NCI-H187 treated with DMSO at 0.1 percent for 48 hours (cell line): ENCODE measurements around the gene CTDSPL.
"Not testable (repeated sequence)": the region's sequence is repeated elsewhere in the genome, so short reads cannot be mapped to it uniquely, and the experiment has no call there.

Source experiments
- DNase-seq: peaks from one replicate; lab custom pipeline; 2025; lab: John Stamatoyannopoulos, UW

Gene CTDSPL

GRCh38 chr3:38019658-38020341 lies 158.1 kb downstream of the CTDSPL start:
- no peak for DNase-seq

- no peak for DNase-seq
Observed at GRCh38 chr3:38020342-38020726, 158.7 kb downstream of the CTDSPL start.

DNA sequence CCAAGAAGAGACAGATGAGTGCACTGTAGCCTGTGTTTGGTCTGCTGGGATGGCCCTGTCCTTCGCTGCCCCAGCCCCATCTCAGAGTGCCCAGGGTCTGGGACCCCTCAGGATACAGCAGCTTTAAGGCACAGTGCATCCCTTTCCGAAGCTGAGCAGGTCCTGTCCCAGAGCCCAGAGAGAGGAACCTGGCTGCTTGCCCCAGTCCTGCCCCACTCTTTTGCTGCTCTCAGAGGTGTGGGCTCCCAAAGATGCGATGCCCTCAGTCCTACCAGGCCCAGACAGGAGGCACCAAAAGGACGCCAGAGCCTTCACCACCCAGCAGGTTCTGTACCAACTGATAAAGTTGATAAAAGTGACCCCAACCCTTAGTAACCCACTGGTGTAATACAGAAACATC lies 159.5 kb downstream of the CTDSPL start:
- no peak for DNase-seq

GRCh38 chr3:38022301-38022700 lies 160.6 kb downstream of the CTDSPL start:
- DNase-seq, result no peak

DNA sequence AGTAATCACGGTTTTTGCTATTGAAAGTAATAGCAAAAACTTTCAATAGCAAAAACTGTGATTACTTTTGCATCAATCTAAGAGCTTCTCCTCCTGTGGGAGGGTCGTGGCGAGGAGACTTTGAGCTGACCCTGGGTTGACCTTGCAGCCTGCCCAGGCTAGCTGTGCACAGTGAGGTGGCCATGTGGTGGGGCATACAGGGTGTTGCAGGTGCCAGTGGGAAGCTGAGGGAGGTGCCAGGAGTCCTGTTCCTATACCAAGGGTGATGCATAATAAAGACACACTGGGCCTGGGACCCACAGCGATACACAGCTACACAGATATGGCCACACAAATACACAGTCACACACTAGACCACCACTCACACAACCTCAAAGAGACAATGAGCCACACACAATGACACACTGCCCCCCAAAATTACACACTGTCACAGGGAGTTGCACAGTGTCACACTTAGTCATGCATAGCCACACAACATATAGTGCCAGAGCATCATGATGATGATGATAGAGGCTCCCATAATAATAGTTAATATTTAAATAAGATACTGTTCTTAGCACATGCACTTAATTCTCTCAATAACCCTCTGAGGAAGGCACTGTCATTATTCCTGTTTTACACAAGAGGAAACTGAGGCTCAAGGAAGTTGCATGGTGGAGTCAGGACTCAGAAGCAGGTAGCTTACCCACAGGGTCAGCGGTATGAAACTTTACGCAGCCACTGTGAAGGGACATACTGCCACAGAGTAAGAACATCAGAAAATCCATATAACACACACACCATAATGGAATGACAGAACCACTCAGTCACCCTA lies 161.4 kb downstream of the CTDSPL start:
- DNase-seq, result no peak

DNA sequence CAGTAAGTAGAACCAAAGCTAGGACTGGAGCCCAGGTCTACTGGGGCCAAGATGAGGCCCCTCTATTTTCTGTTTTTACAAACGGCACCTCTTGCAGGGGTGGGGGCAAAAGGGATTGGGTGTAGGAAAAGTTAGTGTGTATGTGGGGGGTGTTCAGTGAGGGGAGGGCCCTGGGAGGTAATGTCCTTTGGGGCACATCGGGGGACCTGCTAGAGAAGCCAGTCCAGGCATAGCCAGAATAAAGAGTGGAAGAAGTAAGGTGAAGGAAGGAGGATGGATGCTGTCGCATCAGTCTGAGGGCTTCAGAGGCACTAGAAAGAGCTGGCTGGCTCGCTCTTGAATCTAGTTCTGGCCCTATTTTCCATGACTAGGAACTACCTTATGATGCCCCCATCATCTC lies 165.2 kb downstream of the CTDSPL start:
- no peak for DNase-seq

GRCh38 chr3:38027466-38028465 lies 166.1 kb downstream of the CTDSPL start:
- no peak for DNase-seq

DNA sequence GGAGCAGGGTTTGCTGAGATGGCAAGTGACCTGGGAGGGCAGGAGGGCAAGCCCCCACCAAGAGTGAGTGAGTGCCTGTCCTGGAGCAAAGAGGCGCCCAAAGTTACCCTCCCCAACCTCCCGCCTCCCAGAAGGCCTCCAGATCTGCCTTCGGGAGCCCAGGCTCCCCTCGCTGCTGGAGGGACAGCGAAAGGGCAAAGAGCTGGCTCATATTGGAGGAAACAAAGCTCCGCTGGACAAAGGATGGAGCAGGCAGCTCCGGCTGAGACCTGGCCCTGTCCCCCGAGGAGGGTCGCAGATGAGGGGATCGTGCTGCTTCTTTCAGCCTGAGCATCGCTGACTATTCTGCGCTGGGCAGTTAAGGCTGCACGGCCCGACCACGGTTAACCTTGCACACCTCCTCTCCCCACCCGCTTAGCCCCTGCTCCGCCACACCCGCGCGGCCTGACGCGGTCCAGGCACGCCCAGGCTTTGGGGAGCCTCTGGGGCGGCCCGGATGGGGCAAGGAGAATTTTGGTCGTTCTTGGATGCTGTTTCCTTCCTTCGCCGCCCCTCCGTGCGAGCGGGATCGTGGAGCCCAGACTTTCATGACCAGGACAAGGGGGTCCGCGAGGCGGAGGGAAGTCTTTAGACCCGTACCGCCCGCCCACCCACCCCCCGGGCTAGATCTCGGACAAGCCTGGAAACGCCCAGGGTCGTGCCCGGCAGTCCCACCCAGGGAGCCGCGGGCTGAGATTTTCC lies 167.1 kb downstream of the CTDSPL start:
- no peak for DNase-seq

DNA sequence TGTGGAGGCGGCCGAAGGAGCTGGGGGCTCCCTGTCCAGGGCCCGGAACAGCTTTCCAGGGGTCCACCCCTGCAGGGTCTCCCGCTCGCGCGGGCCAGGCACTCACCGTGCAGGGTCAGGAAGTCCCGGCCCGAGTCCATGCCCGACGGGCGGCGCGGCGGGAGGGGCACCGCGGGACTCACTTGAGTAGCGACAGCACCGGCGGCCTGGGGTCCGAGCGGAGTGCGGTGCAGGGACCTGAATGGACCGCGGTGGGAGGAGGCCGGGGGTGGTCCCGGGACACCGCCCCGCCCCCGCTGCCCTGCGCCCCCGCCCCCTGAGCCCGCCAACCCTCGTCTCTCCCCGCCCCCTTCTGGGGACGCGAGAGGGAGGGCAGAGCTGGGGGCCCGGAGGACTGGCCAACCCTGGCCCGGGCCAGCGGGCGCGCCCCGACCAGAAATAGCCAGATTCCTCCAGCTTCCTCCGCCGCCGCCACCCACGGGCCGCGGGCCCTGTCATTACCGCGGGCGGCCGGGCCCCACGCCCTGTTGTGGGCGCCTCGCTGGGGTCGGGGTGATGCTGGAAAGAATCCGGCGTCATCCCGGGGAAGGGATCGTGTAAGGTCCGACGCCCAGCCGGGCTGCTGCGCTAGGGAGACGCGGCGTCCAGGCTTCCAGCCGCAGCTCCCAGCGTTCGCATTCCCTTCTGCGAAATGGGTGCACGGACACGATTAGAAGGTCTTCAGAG lies 167.9 kb downstream of the CTDSPL start, which contains the start of gene PLCD1:
TSS of gene PLCD1 (minus strand) at position 243 of the 726 bp plus-strand sequence. CDS start at position 140, 103 bp downstream.
- DNase-seq, result no peak

DNA sequence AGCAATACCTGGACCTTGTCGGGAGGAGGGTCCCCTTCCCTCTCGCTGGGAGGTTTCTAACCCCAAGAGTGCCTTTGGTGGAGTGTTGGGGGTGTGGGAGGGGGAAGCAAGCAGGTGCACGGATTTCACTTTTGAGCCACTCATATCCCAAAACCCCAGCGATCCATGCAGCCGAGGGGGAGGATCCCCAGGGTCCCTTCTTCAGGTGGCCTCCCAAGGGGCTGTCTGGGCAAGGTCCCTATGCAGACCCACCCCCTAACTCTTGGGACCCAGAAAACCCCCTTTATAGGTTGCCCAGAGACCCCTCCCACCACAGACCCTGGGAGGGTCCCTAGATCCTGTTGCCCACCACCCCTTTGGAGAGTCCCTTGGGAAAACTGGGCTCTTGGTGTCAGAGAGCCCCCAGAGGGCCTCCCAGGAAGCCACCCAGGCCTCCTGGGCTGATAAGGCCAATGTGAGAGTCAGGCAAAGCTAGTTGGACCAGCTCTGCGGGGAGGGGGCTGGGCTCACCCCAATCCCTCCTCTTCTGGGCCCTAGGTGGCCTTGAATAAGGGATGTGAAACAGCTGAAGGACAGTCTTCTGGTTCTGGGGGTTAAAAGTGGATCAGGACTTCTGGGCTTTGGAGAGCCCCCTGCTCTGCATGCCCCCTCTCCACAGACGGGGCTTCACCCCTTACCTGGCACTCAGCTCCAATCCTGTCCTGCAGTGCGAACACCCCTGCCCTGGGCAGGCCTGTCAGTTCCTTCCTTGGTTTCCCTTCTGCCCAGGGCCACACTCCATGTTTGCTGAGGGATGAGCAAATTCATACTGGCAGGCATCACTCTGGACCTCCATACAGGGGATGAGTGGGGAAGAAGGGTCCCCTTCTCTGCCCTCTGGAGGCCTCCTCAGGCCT lies 168.7 kb downstream of the CTDSPL start:
- DNase-seq, result no peak

GRCh38 chr3:38031022-38031994 lies 169.6 kb downstream of the CTDSPL start:
- no peak for DNase-seq

DNA sequence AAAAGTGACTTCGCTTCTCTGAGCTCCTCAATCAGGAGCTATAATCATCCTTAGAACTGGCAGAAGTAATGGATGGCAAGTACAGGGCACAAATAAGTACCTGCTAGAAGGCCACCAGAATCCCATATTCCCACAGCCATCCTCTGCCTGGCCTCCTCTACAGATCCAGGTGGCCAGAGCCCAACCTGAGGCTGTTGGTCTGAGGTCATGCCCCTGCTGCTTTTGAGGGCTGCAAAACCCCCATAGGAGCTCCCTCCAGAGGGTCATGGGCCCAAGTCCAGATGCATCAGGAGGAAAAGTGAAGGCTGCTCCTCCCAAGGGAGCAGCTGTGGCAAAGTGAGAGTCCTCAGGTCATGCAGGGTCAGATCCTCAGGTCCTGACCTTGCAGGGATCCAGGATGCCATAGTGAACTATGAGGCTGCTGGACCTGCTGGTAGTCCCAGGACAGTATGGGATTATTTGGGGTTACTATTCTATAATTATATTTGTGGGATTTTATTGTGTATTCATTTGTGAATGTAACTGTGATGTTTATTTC lies 170.7 kb downstream of the CTDSPL start:
- DNase-seq, result no peak

DNA sequence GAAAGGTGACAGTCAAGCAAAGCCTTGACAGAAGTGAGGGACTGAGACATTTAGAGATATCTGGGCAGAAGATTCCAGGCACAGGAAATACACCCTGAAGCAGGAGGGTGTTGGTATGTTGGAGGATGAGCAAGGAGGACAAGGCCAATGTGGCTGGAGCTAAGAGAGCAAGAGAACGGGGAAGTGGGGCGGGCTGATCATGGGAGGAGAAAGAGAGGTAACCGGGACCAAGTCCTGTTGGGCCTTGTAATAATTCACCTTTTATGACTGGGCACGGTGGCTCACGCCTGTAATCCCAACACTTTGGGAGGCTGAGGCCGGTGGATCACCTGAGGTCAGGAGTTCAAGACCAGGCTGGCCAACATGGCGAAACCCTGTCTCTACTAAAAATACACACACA lies 171.9 kb downstream of the CTDSPL start:
- DNase-seq, result not testable (repeated sequence)
